HEK293T (cell line): Measurements from ENCODE around the gene NEIL1.
"Not testable (repeated sequence)": the region's sequence is repeated elsewhere in the genome, so short reads cannot be mapped to it uniquely, and the experiment has no call there.

ENCODE experiments used
- CTCF ChIA-PET: fragments of 350-600 bp; formaldehyde crosslinking; extraction: SDS; loops from one replicate; lab custom pipeline; 2021; ENCODE audit warnings: antibody characterized with exemption, inconsistent platforms; lab: Yijun Ruan, JAX
- POLR2A ChIA-PET: fragments of 350-600 bp; formaldehyde crosslinking; extraction: SDS; loops from one replicate; lab custom pipeline; 2020; ENCODE audit warnings: antibody characterized with exemption, inconsistent platforms; lab: Yijun Ruan, JAX
- DNase-seq: peaks from one replicate; pipeline ENCODE4 v3.0.0; 2012; ENCODE audit warnings: mixed read lengths; ENCODE audit errors: extremely low spot score
- ARNT ChIP-seq: fragments of 450-650 bp; IDR thresholded peaks from 2 replicates; pipeline ENCODE4 v1.6.1; 2017; ENCODE audit warnings: mild to moderate bottlenecking
- BHLHE40 ChIP-seq: fragments of 450-650 bp; IDR thresholded peaks from 2 replicates; pipeline ENCODE4 v1.6.1; 2016; ENCODE audit warnings: mild to moderate bottlenecking, moderate library complexity, borderline replicate concordance
- CTBP1 ChIP-seq: fragments of 450-650 bp; IDR thresholded peaks from 2 replicates; pipeline ENCODE4 v1.6.1; 2016; ENCODE audit warnings: borderline replicate concordance
- ELF4 ChIP-seq: fragments of 450-650 bp; IDR thresholded peaks from 2 replicates; pipeline ENCODE4 v1.6.1; 2017; ENCODE audit warnings: antibody characterized with exemption
- FOXA1 ChIP-seq: fragments of 450-650 bp; IDR thresholded peaks from 2 replicates; pipeline ENCODE4 v1.6.1; 2016; ENCODE audit warnings: mild to moderate bottlenecking
- FOXK2 ChIP-seq: fragments of 450-650 bp; IDR thresholded peaks from 2 replicates; pipeline ENCODE4 v1.6.1; 2016; ENCODE audit warnings: mild to moderate bottlenecking
- FOXM1 ChIP-seq: fragments of 450-650 bp; IDR thresholded peaks from 2 replicates; pipeline ENCODE4 v1.6.1; 2017; ENCODE audit warnings: mild to moderate bottlenecking, borderline replicate concordance
- HDGF ChIP-seq: fragments of 450-650 bp; IDR thresholded peaks from 2 replicates; pipeline ENCODE4 v1.6.1; 2017; ENCODE audit warnings: antibody characterized with exemption, borderline replicate concordance
- L3MBTL2 ChIP-seq: fragments of 450-650 bp; conservative IDR thresholded peaks from 2 replicates; pipeline ENCODE4 v1.6.1; 2016; ENCODE audit warnings: mild to moderate bottlenecking
- LEF1 ChIP-seq: fragments of 450-650 bp; IDR thresholded peaks from 2 replicates; pipeline ENCODE4 v1.6.1; 2017; ENCODE audit warnings: mild to moderate bottlenecking, borderline replicate concordance
- NFRKB ChIP-seq: fragments of 450-650 bp; IDR thresholded peaks from 2 replicates; pipeline ENCODE4 v1.6.1; 2016; ENCODE audit warnings: mild to moderate bottlenecking, moderate library complexity
- PKNOX1 ChIP-seq: fragments of 450-650 bp; IDR thresholded peaks from 2 replicates; pipeline ENCODE4 v1.6.1; 2016
- SP1 ChIP-seq: fragments of 450-650 bp; IDR thresholded peaks from 2 replicates; pipeline ENCODE4 v1.6.1; 2017
- SUZ12 ChIP-seq: fragments of 450-650 bp; IDR thresholded peaks from 2 replicates; pipeline ENCODE4 v1.6.1; 2016; ENCODE audit warnings: mild to moderate bottlenecking
- TARDBP ChIP-seq: fragments of 450-650 bp; IDR thresholded peaks from 2 replicates; pipeline ENCODE4 v1.6.1; 2016
- ZNF384 ChIP-seq: fragments of 450-650 bp; IDR thresholded peaks from 2 replicates; pipeline ENCODE4 v1.6.1; 2016

NEIL1 gene

GRCh38 chr15:75369897-75370581 is 23.2 kb downstream of the NEIL1 start:
- ChIA-PET CTCF (no interaction called here), POLR2A (interaction anchor here (1.7 to 5.9 kb wide), 8 partner anchors 15 to 277 kb away, joined by 4 to 139 read pairs (median 22); partner anchors contain the start of genes COMMD4, IMP3, PTPN9 and SIN3A)
- no peak for DNase-seq
- TF ChIP-seq ELF4 (no peak), SUZ12 (no peak), BHLHE40 (no peak), FOXK2 (no peak), ZNF384 (no peak), SP1 (no peak), LEF1 (no peak), HDGF (no peak), PKNOX1 (no peak)

- TF ChIP-seq PKNOX1 (no peak), HDGF (no peak), TARDBP (no peak), SUZ12 (no peak), LEF1 (no peak), FOXK2 (no peak), L3MBTL2 (no peak)
- CTCF ChIA-PET: no interaction called here
- no peak for DNase-seq
- POLR2A ChIA-PET: interaction anchor here (4.9 to 5.9 kb wide), 2 partner anchors 82 to 267 kb away, joined by 48 to 139 read pairs; partner anchors contain the start of genes IMP3 and SIN3A
These were observed 24.6 kb downstream of the NEIL1 start for GRCh38 chr15:75371486-75371885.

GRCh38 chr15:75371901-75372688 is 25.3 kb downstream of the NEIL1 start:
- no peak for TF ChIP-seq ZNF384
- CTCF ChIA-PET: no interaction called here
- POLR2A ChIA-PET: interaction anchor here (5.9 kb wide), 1 partner anchor 82 kb away, joined by 139 read pairs; the partner anchor contains the start of gene SIN3A
- no peak for DNase-seq

DNA sequence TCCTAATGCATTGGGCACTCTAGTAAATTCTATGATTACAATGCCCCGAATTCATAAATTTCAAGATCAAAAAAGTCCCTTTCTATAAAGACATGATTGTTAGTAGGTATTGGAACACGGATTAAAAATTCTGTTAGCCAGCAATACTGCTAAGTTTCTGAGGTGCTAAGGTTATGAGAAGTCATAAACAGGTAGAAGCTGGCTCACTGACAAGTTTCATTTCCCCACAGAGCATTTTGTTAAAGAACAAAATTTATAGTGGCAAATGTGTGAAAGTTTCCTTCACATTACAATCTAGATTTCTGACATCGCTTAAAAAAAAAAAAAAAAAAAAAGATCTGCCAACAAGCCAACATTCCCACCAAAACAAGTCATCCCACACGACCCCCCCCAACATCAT is 33.9 kb downstream of the NEIL1 start:
- POLR2A ChIA-PET: interaction anchor here (0.9 to 1.3 kb wide), 3 partner anchors 9 to 71 kb away, joined by 3 to 4 read pairs (median 3); partner anchors contain the start of gene MAN2C1
- no peak for TF ChIP-seq L3MBTL2
- TF ChIP-seq LEF1: no peak
- TF ChIP-seq ARNT: no peak
- TF ChIP-seq HDGF: no peak
- no peak for TF ChIP-seq BHLHE40
- no peak for TF ChIP-seq ZNF384
- no peak for TF ChIP-seq PKNOX1
- TF ChIP-seq FOXK2: no peak
- TF ChIP-seq ELF4: no peak
- TF ChIP-seq CTBP1: no peak
- no peak for TF ChIP-seq FOXM1
- no peak for TF ChIP-seq SUZ12
- TF ChIP-seq FOXA1: no peak
- no peak for TF ChIP-seq NFRKB
- TF ChIP-seq SP1: no peak
- CTCF ChIA-PET: interaction anchor here (1.1 kb wide), 1 partner anchor 13 kb away, joined by 4 read pairs; no protein-coding TSS in a partner anchor
- no peak for DNase-seq

DNA sequence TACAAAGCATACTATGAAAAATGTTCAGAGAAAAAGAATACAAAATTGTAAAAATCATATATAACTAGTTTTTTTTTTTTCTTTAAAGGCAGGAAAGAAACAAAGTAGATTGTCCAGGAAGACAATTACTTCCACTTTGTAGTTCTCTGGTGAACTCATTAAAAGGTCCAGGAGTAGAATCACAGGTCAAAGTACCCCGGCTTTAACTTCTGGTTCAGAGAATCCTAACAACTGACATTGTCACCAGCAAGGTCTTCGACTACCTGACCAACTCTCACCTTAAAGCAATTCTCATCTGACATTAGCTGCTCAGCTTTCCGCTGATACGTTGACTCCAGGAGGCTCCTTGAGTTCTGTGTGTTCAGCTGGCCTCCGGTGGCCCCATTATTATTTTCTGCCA is 37.1 kb downstream of the NEIL1 start:
- POLR2A ChIA-PET, DNase-seq: not testable (repeated sequence)

GRCh38 chr15:75389791-75390382 is 43.0 kb downstream of the NEIL1 start:
- ChIA-PET CTCF (interaction anchor here (1.4 kb wide), 1 partner anchor 22 kb away, joined by 5 read pairs; the partner anchor contains the start of gene MAN2C1), POLR2A (interaction anchor here (0.6 to 5.4 kb wide), 3 partner anchors 9 to 64 kb away, joined by 3 to 31 read pairs (median 9); partner anchors contain the start of genes MAN2C1 and SIN3A)
- DNase-seq: no peak
- TF ChIP-seq BHLHE40 (no peak), HDGF (no peak), SUZ12 (no peak), CTBP1 (no peak), ELF4 (no peak), FOXA1 (no peak)

More for the DNA sequence above, 37.1 kb downstream of the NEIL1 start:
- CTCF ChIA-PET: not testable (repeated sequence)
